Activated CD4-positive, alpha-beta T cell treated with anti-CD3 and anti-CD28 coated beads, Interleukin-2, amount 50 U/mL, for 4 hours (primary cell): Measurements from ENCODE around the gene FBLN2.
"Not testable (repeated sequence)": the region's sequence is repeated elsewhere in the genome, so short reads cannot be mapped to it uniquely, and the experiment has no call there.

ENCODE experiments used
- DNase-seq, 2 experiments: peaks; one replicate each; pipeline ENCODE4 v3.0.0-alpha.2; 2020

The FBLN2 gene

GRCh38 chr3:13514639-13515435 lies 34.1 kb upstream of the FBLN2 start:
- no peak for DNase-seq

DNA sequence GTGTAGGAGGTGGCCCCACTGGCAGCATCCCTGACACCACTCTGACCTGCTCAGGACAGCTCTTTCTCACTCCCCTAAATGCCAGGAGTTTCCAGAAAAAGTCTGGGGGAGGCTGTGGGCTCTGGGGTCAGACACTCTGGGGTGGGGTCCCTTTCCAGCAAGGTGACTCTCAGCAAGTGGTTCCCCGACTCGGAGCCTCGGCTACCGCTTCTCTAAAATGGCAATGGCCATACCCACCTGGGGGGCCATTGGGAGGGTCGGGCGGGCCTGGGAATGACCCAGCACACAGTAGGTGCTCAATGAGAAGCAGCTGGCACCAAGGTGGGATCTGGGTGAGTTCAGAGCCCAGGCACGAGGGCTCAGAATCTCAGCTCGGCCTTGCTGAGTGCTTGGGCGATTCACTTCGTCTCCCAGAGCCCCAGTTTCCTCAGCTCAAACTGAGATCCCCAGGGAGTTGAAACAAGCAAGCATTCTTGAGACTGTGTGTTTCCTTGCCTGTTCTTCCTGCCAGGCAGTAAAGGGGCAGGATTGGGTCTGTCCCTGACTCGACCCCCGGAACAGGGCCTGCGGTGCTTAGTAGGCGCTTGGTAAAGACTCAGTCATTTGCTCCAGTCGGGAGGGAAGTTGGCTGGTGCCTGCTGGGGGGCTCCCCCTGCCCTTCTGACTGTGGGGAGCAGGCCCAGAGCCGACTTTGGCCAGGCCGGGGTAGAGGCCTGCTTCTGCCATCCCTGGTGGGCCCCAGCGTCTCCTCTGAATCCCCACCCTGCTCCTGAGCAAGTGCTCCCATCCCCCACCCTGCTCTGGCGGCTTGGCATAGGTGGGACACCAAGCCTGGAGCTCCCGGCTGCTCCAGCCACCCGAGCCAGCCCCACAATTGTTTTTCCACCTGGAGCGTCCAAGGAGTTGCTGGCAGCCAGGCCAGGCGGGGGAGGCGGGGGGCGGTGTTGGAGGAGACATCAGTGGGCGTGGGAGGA lies 32.9 kb upstream of the FBLN2 start:
- DNase-seq: no peak

DNA sequence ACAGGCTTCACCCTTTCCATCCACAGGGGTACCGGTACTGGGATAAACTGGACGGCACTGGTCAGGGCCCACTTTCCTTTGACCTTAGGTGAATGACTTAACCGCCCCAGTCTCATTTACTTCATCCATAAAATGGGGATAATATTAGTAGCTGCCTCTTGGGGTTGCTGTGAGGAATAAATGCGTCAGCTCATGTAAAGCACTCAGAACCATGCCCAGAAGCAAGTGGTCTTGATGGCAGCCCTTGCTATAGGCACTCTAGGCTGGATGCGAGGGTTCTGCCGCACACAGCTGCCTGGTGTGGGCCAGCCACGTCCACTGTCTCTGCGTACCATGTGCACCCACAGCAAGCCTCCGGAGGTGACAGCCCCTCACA lies 32.2 kb upstream of the FBLN2 start:
- DNase-seq: no peak

DNA sequence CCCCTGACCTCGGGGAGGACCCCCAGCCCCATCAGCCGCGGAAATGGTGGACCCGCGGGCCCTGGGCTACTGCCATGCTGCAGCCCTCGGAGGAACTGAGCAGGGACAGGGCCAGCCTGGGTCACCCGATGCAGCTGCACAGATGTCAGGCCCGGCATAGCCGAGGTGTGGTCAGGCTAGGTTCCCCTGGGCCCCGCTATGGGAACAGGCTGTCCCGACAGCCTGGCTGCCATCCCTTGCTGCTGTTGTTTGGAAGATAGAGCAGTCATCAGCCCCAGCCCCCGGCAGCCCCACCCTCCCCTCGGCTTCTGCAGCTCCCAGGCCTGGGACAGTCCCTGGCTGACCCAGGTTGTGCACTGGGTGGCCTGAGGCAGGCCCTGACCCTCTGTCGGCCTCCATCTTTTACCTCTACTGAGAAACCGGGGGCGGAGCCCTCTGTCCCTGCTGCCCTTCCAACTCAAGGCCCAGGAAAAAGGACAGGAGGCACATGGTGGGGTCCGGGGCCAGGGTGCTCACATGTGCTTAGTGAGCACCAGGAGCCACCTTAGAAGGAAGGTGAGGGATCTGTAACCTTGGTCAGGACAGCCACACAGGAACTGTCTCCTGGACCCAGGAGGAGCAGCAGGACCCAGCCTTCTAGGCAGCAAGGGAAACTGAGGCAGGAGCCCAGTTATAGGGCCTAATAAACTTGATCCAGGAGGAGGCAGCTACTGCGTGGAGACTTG lies 31.5 kb upstream of the FBLN2 start:
- no peak for DNase-seq

DNA sequence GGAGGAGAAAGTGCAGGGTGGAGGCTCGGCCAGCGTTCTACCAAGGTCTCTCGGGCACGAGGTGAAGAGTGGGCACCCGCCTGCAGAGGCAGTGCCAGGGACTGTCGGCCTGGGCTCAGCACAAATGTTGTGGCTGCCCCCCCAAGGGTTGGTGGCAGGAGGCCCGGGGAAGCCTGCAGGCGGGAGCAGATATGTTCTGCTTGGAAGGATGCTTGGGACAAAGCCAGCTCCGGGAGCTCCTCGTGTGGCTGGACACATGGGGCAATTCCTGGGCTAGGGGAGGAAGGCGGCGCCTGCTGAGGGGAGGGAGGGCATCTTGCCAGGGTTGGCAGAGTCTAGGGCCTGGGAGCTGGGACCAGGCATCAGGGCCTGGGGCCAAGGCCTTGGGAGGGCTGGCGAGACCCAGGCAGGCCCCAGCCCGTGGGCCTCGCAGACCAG lies 30.4 kb upstream of the FBLN2 start:
- DNase-seq: no peak

DNA sequence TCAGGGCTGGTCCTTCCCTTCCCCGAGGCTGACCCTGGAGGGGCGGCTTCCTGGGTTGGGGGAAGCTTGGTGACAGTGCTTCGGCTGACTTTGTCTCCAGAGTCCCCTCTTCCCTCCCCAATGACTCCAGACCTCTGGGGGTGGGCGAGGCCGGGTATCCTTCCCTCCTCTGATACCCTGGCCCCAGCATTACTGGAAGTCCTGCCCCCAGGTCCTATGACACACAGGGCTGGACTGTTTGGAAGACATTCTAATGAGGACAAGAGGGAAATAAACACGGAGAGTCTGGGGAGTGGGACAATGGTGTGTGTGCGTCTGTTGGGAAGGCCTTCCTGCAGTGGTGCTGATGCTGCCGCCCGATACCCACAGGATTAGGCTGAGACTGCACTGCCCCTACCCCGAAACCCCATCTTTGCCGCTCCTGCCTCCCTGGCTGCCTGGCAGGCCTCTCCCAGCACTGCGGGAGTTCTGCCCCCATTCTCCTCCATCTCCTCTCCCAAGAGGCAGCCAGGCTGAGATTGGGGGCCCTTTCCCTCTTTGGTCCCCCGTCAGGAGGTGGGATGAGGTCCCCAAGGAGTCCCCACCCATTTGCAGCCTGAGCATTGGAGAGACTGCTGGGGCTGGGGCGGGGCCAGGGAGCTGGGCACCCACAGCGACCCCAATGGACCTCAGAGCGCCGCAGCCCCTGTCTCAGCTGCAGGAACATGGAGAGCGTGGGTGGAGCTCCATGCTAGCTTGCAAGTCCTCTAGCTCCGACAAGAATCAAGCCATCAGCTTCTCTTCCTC lies 29.7 kb upstream of the FBLN2 start:
- DNase-seq: no peak

DNA sequence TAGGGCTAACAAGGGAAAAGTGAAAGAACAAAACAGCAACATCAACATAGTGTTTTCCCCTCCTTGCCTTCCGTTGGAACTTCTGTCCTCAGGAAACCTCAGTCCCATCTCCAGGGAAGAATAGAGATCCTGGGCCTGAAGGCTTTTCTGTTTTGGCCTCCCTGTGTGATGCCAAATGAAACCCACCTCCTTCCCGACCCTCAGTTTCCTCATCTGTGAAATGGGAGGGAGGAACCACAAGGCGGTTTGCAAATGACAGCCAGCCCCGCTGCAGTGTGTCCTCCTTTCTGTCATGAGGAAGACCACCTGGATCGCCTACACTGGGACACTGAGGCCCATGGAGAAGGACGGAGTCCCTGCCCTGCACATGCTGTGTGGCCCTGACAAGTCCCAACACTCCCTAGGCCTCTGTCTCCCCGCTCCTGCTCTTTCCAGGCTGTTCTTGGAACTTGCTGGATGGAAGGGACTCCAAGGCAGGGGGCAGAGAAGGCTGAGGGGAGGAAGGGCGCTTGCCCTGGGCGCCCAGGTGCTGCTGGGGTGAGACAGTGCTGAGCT lies 28.5 kb upstream of the FBLN2 start:
- no peak for DNase-seq

GRCh38 chr3:13521309-13521708 lies 27.6 kb upstream of the FBLN2 start:
- no peak for DNase-seq

GRCh38 chr3:13521749-13522148 lies 27.2 kb upstream of the FBLN2 start:
- not testable (repeated sequence) for DNase-seq

GRCh38 chr3:13522236-13522635 lies 26.7 kb upstream of the FBLN2 start:
- DNase-seq: no peak

- DNase-seq: no peak
Observed at GRCh38 chr3:13524979-13525669, 23.8 kb upstream of the FBLN2 start.

DNA sequence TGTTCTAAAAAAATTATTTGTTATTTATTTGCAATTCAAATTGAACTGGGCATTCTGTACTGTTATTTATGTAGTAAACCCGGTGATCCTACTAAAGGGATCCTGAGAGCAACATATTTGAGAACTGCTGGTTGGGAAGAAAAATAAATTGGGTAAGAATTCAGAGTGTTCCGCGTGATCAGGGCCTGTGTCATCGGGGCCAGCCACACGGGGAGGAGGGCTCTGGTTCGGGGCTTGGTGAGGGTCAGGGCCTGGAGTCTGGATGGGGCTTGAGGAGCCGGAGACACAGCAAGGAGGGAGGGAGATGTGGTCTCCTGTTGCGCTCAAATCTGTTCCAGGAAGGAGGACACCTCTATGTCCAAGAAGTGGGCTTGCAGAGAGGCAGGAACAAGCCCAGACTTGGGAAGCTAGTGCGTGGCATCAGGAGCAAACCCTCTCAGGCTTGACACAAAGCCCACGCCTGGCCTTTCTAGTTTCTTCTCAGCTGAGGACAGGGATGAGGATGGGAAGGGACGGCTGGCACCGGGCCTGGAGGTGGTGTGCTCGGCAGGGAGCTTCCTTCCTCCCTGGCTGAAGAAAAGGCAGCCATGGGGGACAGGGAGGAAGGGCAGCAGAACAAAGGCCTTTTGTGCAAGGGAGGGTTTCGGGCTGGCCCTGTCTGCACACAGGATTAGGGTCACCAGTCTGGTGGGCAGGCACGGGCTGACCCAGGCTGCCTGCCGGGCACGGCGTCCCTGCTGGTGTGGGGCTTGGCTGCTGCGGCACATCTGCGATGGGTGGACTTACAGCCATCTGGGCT lies 22.9 kb upstream of the FBLN2 start:
- no peak for DNase-seq

DNA sequence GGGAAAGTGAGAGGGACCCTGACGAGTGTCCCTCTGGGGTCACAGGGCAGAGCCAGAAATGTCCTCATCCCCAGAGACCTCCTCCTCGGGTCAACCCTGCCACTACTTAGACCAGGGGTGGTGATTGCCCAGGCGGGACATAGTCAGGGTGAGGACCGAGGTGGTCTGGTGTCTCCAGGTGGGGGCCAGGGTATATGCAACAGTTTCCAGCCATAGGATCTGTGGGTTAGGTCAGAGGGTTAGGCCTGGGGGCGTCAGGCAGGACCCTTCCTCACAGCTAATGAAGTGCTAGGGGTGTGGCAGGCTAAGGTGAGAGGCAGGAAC lies 22.3 kb upstream of the FBLN2 start:
- no peak for DNase-seq

GRCh38 chr3:13528217-13528867 lies 20.6 kb upstream of the FBLN2 start:
- no peak for DNase-seq

DNA sequence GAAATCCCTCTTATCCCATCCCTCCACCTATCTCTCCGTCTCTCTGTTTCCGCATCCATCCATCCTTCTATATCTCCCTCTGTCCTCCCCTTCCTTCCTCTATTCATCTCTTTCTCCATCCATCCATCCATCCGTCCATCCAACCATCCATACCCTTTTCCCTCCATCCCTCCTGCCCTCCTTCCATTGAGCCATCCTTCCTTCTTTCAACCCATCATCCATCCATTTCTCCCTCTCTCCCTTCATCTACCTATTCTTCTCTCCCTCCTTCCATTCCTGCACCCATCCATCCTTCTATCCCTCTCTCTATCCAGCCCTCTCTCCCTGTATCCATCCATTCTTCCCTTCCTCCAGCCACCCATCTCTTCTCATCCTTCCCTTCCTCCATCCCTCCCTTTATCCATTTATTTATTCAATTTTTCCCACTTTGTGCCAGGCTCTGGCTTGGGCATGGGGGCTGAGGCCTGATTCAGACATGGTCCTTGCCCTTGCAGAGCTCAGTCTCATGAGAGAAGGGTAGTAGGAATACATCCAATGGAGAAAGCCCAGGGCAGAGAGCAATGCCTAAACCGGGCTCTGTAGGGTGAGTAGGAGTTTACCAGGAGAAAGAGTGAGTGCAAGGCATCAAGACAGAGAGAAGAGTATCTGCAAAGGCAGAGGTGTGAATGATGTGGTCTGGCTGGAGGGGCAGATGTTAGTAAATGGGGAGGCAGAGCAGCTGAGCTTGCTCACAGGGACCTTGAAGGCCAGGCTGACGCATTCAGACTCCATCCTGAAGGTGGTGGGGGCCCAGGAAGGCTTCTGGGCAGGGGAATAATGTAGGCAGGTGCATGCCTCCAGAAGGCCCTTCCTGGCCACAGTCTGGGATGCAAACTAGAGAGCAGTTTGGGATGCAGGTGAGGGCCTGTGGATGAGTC lies 19.5 kb upstream of the FBLN2 start:
- DNase-seq: no peak

DNA sequence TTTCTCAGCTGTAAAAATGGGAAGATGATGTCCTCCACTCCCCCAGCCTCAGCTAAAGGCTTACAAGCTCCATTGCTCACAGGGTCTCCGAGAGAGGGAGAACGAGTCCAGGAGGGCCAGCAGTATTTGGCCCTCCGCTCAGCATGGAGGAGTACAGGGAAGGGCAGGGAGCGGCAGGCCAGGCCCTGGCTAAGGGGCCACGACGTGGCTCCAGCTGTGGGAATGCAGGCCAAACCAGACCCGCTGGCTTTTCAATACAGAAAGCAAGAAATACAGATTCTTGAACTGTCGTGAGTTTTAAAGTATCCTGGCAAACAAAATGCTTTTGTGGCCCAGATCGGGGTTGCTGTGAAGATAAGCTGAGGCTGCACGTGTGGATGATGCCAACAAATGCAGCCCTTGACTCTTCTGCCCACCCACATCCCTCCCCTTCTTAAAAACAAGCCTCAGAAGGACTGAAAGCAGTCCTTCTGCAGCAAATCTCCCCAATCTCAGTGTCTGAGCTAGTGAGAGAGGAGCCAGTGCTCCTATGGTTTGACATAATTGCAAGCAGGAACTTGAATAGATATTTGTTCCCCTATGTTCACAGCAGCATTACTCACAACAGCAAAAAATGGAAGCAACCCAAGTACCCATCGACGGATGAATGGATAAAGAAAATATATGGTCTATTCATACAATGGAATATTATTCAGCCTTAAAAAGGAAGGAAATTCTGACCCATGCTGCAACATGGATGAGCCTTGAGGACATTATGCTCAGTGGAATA lies 18.5 kb upstream of the FBLN2 start:
- DNase-seq: no peak

DNA sequence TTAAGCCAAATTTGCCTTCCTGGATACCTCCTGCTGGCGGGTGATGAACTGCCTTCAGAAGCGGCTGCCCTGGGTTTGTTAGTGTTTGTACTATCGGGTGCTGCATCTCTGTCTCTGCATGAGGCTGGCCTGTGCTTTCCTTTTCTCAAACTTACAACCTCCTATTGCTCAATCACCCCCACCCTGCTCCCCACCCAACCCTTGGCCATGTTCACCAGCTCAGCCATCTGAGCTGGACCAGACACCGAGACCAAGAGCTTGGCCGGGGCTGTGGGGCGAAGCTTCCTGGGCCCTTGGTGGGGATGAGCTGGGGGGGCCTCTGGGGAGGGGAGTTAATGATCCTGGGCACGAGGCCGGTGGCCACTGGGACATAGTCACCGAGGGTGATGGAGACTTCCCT lies 16.8 kb upstream of the FBLN2 start:
- DNase-seq: no peak

DNA sequence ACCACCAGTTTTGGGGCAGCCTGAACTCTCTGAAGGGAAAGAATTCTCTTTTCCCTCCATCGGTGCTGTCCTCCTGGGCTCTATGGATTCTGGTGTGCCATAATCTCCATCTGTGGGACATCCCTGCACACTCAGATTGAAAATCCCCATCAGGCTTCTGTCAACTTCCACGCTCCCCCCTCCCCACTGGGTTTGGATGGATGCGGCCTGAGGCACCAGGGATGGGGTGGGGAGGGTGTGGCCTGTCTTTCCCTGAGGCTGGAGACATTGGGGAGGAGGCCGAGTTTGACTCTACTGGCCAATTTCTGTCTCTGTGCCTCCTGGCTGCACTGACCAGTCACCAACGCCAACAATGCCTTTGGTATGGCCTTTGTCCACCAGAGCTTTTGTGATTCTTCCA lies 16.3 kb upstream of the FBLN2 start:
- no peak for DNase-seq
